Smooth muscle cell (in vitro differentiated cells): ENCODE measurements around the gene C6orf62. TPM values are rescaled to one million over a fixed set of nuclear protein-coding genes. Genes with fewer than 3 reads are reported as not detected.
"Not testable (repeated sequence)": the region's sequence is repeated elsewhere in the genome, so short reads cannot be mapped to it uniquely, and the experiment has no call there.

Experiments
- DNase-seq: peaks from one replicate; lab custom pipeline; 2025; ENCODE audit not compliant: unreplicated experiment; lab: John Stamatoyannopoulos, UW
- H2AFZ ChIP-seq: fragments of 200-600 bp; sonication (generic); 2 replicates; pipeline ENCODE4 v1.6.0; 2016; ENCODE audit warnings: antibody characterized with exemption, low read depth, mild to moderate bottlenecking
- H3F3A ChIP-seq: fragments of 200-600 bp; sonication (generic); 2 replicates; pipeline ENCODE4 v1.6.0; 2017; ENCODE audit warnings: antibody characterized with exemption, low read depth
- H3K27ac ChIP-seq: fragments of 200-600 bp; sonication (generic); 2 replicates; pipeline ENCODE4 v1.5.1; 2016; ENCODE audit warnings: low read depth, mild to moderate bottlenecking
- H3K27me3 ChIP-seq: fragments of 200-600 bp; sonication (generic); 2 replicates; pipeline ENCODE4 v1.6.1; 2016; ENCODE audit warnings: low read depth, mild to moderate bottlenecking
- H3K36me3 ChIP-seq: fragments of 200-600 bp; sonication (generic); 2 replicates; pipeline ENCODE4 v1.5.1; 2016; ENCODE audit warnings: low read depth
- H3K4me1 ChIP-seq: fragments of 200-600 bp; sonication (generic); 2 replicates; pipeline ENCODE4 v1.5.1; 2016; ENCODE audit warnings: low read depth
- H3K4me2 ChIP-seq: fragments of 200-600 bp; sonication (generic); 2 replicates; pipeline ENCODE4 v1.6.0; 2016; ENCODE audit warnings: mild to moderate bottlenecking
- H3K4me3 ChIP-seq: fragments of 200-600 bp; sonication (generic); 2 replicates; pipeline ENCODE4 v1.5.1; 2016; ENCODE audit warnings: mild to moderate bottlenecking
- H3K79me2 ChIP-seq: fragments of 200-600 bp; sonication (generic); 2 replicates; pipeline ENCODE4 v1.6.0; 2016; ENCODE audit warnings: low read depth, mild to moderate bottlenecking
- H3K9ac ChIP-seq: fragments of 200-600 bp; sonication (generic); 2 replicates; pipeline ENCODE4 v1.6.0; 2016; ENCODE audit warnings: low read depth
- H3K9me3 ChIP-seq: fragments of 200-600 bp; sonication (generic); replicated peaks from 2 replicates; pipeline ENCODE4 v1.5.1; 2016; ENCODE audit warnings: low read depth
- H4K20me1 ChIP-seq: fragments of 200-600 bp; sonication (generic); 2 replicates; pipeline ENCODE4 v1.6.0; 2016; ENCODE audit warnings: low read depth
- CTCF ChIP-seq: fragments of 200-600 bp; sonication (generic); IDR thresholded peaks from 2 replicates; pipeline ENCODE4 v1.5.1; 2017; ENCODE audit warnings: borderline replicate concordance, mild to moderate bottlenecking, antibody characterized with exemption; ENCODE audit not compliant: insufficient read depth, poor library complexity, severe bottlenecking
- WGBS: methylation state at CpG from one replicate; pipeline ENCODE4 v1.1.7; 2016; ENCODE audit warnings: low lambda C conversion rate; 5-methylcytosine and 5-hydroxymethylcytosine counted together
- polyA plus RNA-seq: library from polyadenylated mRNA; unstranded; fragments of >200 nt; fragmentation: Nextera tagmentation; extraction: Ambion mirVana; gene quantifications from 2 replicates; pipeline ENCODE4 v1.2.1, GENCODE V29; 2016
- total RNA-seq: library from RNA; depleted of rRNA; stranded (reverse); fragments of >200 nt; gene quantifications from 2 replicates; pipeline ENCODE4 v1.2.3, GENCODE V29; 2014

C6orf62 gene
- total and polyA plus RNA-seq, 2 experiments from 2014 or later = 32.4 to 61.4 TPM

GRCh38 chr6:24699521-24700359, 19.2 kb downstream of the C6orf62 start:
- peaks cover 36% of the 10 kb centered on the region for H3F3A ChIP-seq
- H3K36me3 ChIP-seq = peaks cover 10% of the 10 kb centered on the region
- H3K9ac ChIP-seq = no peak overlapping the region
- 86% methylated on average over 3 of the region's 3 CpGs for WGBS
- H4K20me1 ChIP-seq = peaks cover 25% of the 10 kb centered on the region
- H3K27me3 ChIP-seq = no peaks in the 10 kb centered on the region
- no peak overlapping the region for H3K27ac ChIP-seq
- no peaks in the 10 kb centered on the region for H3K79me2 ChIP-seq
- H3K9me3 ChIP-seq = no peaks in the 10 kb centered on the region
- no peak for TF ChIP-seq CTCF
- no peak overlapping the region for H2AFZ ChIP-seq
- H3K4me2 ChIP-seq = no peak overlapping the region
- no peak for DNase-seq
- no peak overlapping the region for H3K4me3 ChIP-seq
- H3K4me1 ChIP-seq = no peaks in the 10 kb centered on the region

DNA sequence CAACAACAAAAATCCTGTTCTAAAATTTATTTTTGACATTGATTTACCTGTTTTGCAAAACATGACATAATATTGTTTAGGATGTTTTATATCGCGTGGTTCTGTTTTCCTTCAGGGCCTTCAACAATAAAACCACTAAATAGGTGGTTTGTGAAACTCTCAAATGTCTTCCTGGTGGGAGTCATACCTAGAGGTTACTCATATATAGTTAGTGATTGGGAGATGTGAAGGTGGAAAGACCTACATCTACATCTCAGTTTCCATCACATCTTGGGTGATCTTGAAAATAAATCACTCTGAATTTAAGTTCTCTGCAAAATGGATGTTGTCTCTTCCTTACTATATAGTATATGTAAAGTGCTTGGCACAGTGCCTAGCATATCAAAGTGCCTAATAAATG, 22.9 kb downstream of the C6orf62 start:
- Histone ChIP-seq H3K36me3 (no peaks in the 10 kb centered on the region), H3K9me3 (no peaks in the 10 kb centered on the region), H3K9ac (no peak overlapping the region), H4K20me1 (no peaks in the 10 kb centered on the region), H3K4me3 (no peak overlapping the region), H3K27ac (no peak overlapping the region), H3F3A (peaks cover 8% of the 10 kb centered on the region), H2AFZ (no peak overlapping the region), H3K27me3 (no peaks in the 10 kb centered on the region), H3K4me1 (no peaks in the 10 kb centered on the region), H3K79me2 (no peaks in the 10 kb centered on the region), H3K4me2 (no peak overlapping the region)
- DNase-seq = no peak
- no peak for TF ChIP-seq CTCF
- 99% methylated on average over 2 of the region's 2 CpGs for WGBS

DNA sequence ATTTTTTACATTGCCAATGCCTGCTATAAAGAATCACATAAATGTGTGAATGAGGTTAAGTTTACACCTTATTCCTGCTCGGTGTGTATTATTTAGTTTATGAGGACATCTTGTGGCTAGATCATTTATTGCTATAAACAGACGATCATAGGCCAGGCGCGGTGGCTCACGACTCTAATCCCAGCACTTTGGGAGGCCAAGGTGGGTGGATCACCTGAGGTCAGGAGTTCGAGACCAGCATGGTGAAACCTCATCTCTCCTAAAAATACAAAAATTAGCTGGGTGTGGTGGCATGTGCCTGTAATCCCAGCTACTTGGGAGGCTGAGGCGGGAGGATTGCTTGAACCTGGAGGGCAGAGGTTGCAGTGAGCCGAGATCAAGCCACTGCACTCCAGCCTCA, 23.3 kb downstream of the C6orf62 start:
- H3K9ac ChIP-seq, H3F3A ChIP-seq, H3K4me2 ChIP-seq, H4K20me1 ChIP-seq, DNase-seq, H3K4me3 ChIP-seq, H3K36me3 ChIP-seq, H2AFZ ChIP-seq, H3K27ac ChIP-seq, H3K4me1 ChIP-seq, H3K27me3 ChIP-seq, H3K9me3 ChIP-seq, H3K79me2 ChIP-seq: not testable (repeated sequence)
- WGBS = 72% methylated on average over 8 of the region's 8 CpGs
- peak; percentile 38 for TF ChIP-seq CTCF

GRCh38 chr6:24694198-24694597, 24.8 kb downstream of the C6orf62 start:
- Histone ChIP-seq H2AFZ (no peak overlapping the region), H3K9ac (no peak overlapping the region), H3K4me3 (no peak overlapping the region), H3K4me1 (no peaks in the 10 kb centered on the region), H3K79me2 (no peaks in the 10 kb centered on the region), H4K20me1 (no peaks in the 10 kb centered on the region), H3K27ac (no peak overlapping the region), H3F3A (no peaks in the 10 kb centered on the region), H3K9me3 (no peaks in the 10 kb centered on the region), H3K4me2 (no peak overlapping the region), H3K36me3 (no peaks in the 10 kb centered on the region), H3K27me3 (no peaks in the 10 kb centered on the region)
- WGBS = 94% methylated on average over 1 of the region's 1 CpG
- no peak for TF ChIP-seq CTCF
- no peak for DNase-seq
